ENCODE measurements around the gene SH3BGRL3. TPM values are rescaled to one million over a fixed set of nuclear protein-coding genes. Genes with fewer than 3 reads are reported as not detected.

SH3BGRL3 gene
- total RNA-seq, 4 donors from 2014 or later: 42.4 to 124 (median 82.4) TPM

GRCh38 chr1:26330276-26330675 lies 50.4 kb downstream of the SH3BGRL3 start:
- DNase-seq (ENCODE audit: low spot score): no peak
- TF ChIP-seq CTCF (IDR thresholded peaks at IDR 0.05): no peak
- ATAC-seq (ENCODE audit: low FRiP score): no peak

Other genes starting within 250 kb of the SH3BGRL3 start
- gene SLC30A2, start 234.0 kb upstream of the SH3BGRL3 start, total RNA-seq: 1 to 10 TPM in 1 of 4 donors, under 1 TPM in 1, not detected in 2; 0.36 to 1.7 TPM
- under 1 TPM in 2 of 4 donors, not detected in 2; 0.60 to 0.74 TPM for gene TRIM63, start 212.5 kb upstream of the SH3BGRL3 start, total RNA-seq
- 1 to 10 TPM; 3.2 to 7.6 (median 4.6) TPM for gene PDIK1L, start 168.3 kb upstream of the SH3BGRL3 start, total RNA-seq
- gene FAM110D, start 121.0 kb upstream of the SH3BGRL3 start, total RNA-seq: 10 to 100 TPM in 2 of 4 donors, 1 to 10 TPM in 2; 4.6 to 20.5 (median 13.2) TPM
- gene C1orf232, start 111.1 kb upstream of the SH3BGRL3 start, total RNA-seq: not detected
- 10 to 100 TPM; 18.4 to 64.1 (median 42.5) TPM for gene ZNF593, start 110.2 kb upstream of the SH3BGRL3 start, total RNA-seq
- gene ZNF593OS, start 108.3 kb upstream of the SH3BGRL3 start, total RNA-seq: not detected
- 1 to 10 TPM in 2 of 4 donors, under 1 TPM in 2; 0.75 to 6.0 (median 1.3) TPM for gene CNKSR1, start 102.6 kb upstream of the SH3BGRL3 start, total RNA-seq
- gene CATSPER4, start 89.5 kb upstream of the SH3BGRL3 start, total RNA-seq: not detected
- 1 to 10 TPM; 4.3 to 6.1 (median 5.3) TPM for gene CEP85, start 45.9 kb upstream of the SH3BGRL3 start, total RNA-seq
- 10 to 100 TPM; 12.2 to 23.8 (median 17.7) TPM for gene UBXN11, start 26.6 kb downstream of the SH3BGRL3 start, total RNA-seq
- gene CD52, start 37.9 kb downstream of the SH3BGRL3 start, total RNA-seq: 100 to 1,000 TPM in 1 of 4 donors, 10 to 100 TPM in 1, 1 to 10 TPM in 1, not detected in 1; 4.3 to 227 (median 13.2) TPM
- gene CRYBG2, start 74.0 kb downstream of the SH3BGRL3 start, total RNA-seq: not detected
- gene ZNF683, start 92.7 kb downstream of the SH3BGRL3 start, total RNA-seq: not detected
- gene LIN28A, start 130.7 kb downstream of the SH3BGRL3 start, total RNA-seq: not detected
- 100 to 1,000 TPM in 1 of 4 donors, 10 to 100 TPM in 3; 44.9 to 117 (median 82.8) TPM for gene DHDDS, start 152.2 kb downstream of the SH3BGRL3 start, total RNA-seq
- 100 to 1,000 TPM; 108 to 161 (median 121) TPM for gene HMGN2, start 192.4 kb downstream of the SH3BGRL3 start, total RNA-seq
- gene RPS6KA1, start 249.7 kb downstream of the SH3BGRL3 start, total RNA-seq: 10 to 100 TPM; 11.4 to 46.1 (median 28.1) TPM